ENCODE results near the gene DMPK. TPM values are rescaled to one million over a fixed set of nuclear protein-coding genes. Genes with fewer than 3 reads are reported as not detected.

DMPK gene
- total RNA-seq, 2 donors from 2014 or later: 218 to 281 TPM

Other genes starting within 250 kb of the DMPK start
- 10 to 100 TPM in 1 of 2 donors, 1 to 10 TPM in 1; 9.8 to 11.3 TPM for gene OPA3, start 197.7 kb downstream of the DMPK start, total RNA-seq
- 10 to 100 TPM in 1 of 2 donors, 1 to 10 TPM in 1; 5.1 to 11.1 TPM for gene GPR4, start 180.3 kb downstream of the DMPK start, total RNA-seq
- 10 to 100 TPM; 20.7 to 26.7 TPM for gene EML2, start 143.1 kb downstream of the DMPK start, total RNA-seq
- under 1 TPM in 1 of 2 donors, not detected in 1; 0.38 TPM for gene GIPR, start 114.3 kb downstream of the DMPK start, total RNA-seq
- gene SNRPD2, start 90.5 kb downstream of the DMPK start, total RNA-seq: 100 to 1,000 TPM; 244 to 250 TPM
- 1 to 10 TPM; 3.1 to 4.5 TPM for gene QPCTL, start 89.8 kb downstream of the DMPK start, total RNA-seq
- 10 to 100 TPM; 11.2 to 12.3 TPM for gene FBXO46, start 51.6 kb downstream of the DMPK start, total RNA-seq
- gene MEIOSIN, start 49.1 kb downstream of the DMPK start, total RNA-seq: not detected
- 10 to 100 TPM; 14.9 to 22.4 TPM for gene SIX5, start 13.2 kb downstream of the DMPK start, total RNA-seq
- gene DMWD, start 10.4 kb upstream of the DMPK start, total RNA-seq: 10 to 100 TPM; 50.9 to 61.1 TPM
- gene RSPH6A, start 32.8 kb upstream of the DMPK start, total RNA-seq: not detected
- 10 to 100 TPM; 41.2 to 44.6 TPM for gene SYMPK, start 80.7 kb upstream of the DMPK start, total RNA-seq
- gene FOXA3, start 81.8 kb upstream of the DMPK start, total RNA-seq: not detected
- 10 to 100 TPM; 14.3 to 14.5 TPM for gene IRF2BP1, start 103.7 kb upstream of the DMPK start, total RNA-seq
- 1 to 10 TPM; 4.3 to 6.1 TPM for gene MYPOP, start 120.1 kb upstream of the DMPK start, total RNA-seq
- gene NANOS2, start 132.3 kb upstream of the DMPK start, total RNA-seq: not detected
- 1 to 10 TPM; 7.9 to 8.0 TPM for gene NOVA2, start 191.4 kb upstream of the DMPK start, total RNA-seq
- 10 to 100 TPM in 1 of 2 donors, 1 to 10 TPM in 1; 10.0 to 12.9 TPM for gene CCDC61, start 213.0 kb upstream of the DMPK start, total RNA-seq
- not detected for gene PGLYRP1, start 240.6 kb upstream of the DMPK start, total RNA-seq

Data from posterior vena cava (tissue), 2 donors.